Muscle layer of colon (tissue), 2 donors: ENCODE measurements around the gene CBX6.
"Not testable (repeated sequence)": the region's sequence is repeated elsewhere in the genome, so short reads cannot be mapped to it uniquely, and the experiment has no call there.

Source experiments
- H3K27ac ChIP-seq: one replicate; pipeline ENCODE4 v1.7.0; 2013; ENCODE audit warnings: low read depth, mild to moderate bottlenecking, low read length, moderate library complexity
- H3K27me3 ChIP-seq, 2 donors: one replicate each; pipeline ENCODE4 v1.7.0; 2013; ENCODE audit warnings: low read length in 2 of 2, mild to moderate bottlenecking in 2 of 2; ENCODE audit not compliant: insufficient read depth in 2 of 2, control insufficient read depth in 1 of 2
- H3K36me3 ChIP-seq: one replicate; pipeline ENCODE4 v1.7.0; 2013; ENCODE audit warnings: mild to moderate bottlenecking, low read length; ENCODE audit not compliant: insufficient read depth
- H3K4me1 ChIP-seq: one replicate; pipeline ENCODE4 v1.7.0; 2013; ENCODE audit warnings: mild to moderate bottlenecking, low read length; ENCODE audit not compliant: insufficient read depth
- H3K4me3 ChIP-seq, 2 donors: one replicate each; pipeline ENCODE4 v1.7.0; 2013; ENCODE audit warnings: low read length in 2 of 2, low read depth in 1 of 2, mild to moderate bottlenecking in 1 of 2, moderate library complexity in 1 of 2
- H3K9ac ChIP-seq: one replicate; pipeline ENCODE4 v1.7.0; 2013; ENCODE audit warnings: low read length
- H3K9me3 ChIP-seq: one replicate; pipeline ENCODE4 v1.7.0; 2013; ENCODE audit warnings: mild to moderate bottlenecking, low read length
- donor health status: abdominal sarcoma.
- donor health status: Adenocarcinoma of cecum.

The CBX6 gene

GRCh38 chr22:38854476-38854875 lies 17.5 kb downstream of the CBX6 start:
- H3K27me3 ChIP-seq, H3K27ac ChIP-seq, H3K9me3 ChIP-seq, H3K4me1 ChIP-seq, H3K36me3 ChIP-seq, H3K9ac ChIP-seq, H3K4me3 ChIP-seq: not testable (repeated sequence)

GRCh38 chr22:38853883-38854282 lies 18.1 kb downstream of the CBX6 start:
- H3K27me3 ChIP-seq, H3K9ac ChIP-seq, H3K27ac ChIP-seq, H3K4me1 ChIP-seq, H3K36me3 ChIP-seq, H3K9me3 ChIP-seq, H3K4me3 ChIP-seq: not testable (repeated sequence)

GRCh38 chr22:38853196-38853651 lies 18.8 kb downstream of the CBX6 start:
- Histone ChIP-seq H3K36me3 (no peaks in the 10 kb centered on the region), H3K27me3 (no peaks in the 10 kb centered on the region), H3K4me1 (no peaks in the 10 kb centered on the region), H3K27ac (no peak overlapping the region), H3K9me3 (no peaks in the 10 kb centered on the region), H3K9ac (no peak overlapping the region), H3K4me3 (no peak overlapping the region)

- H3K27me3 ChIP-seq: no peaks in the 10 kb centered on the region
- no peak overlapping the region for H3K4me3 ChIP-seq
- H3K27ac ChIP-seq: no peak overlapping the region
- H3K9me3 ChIP-seq: no peaks in the 10 kb centered on the region
- no peak overlapping the region for H3K9ac ChIP-seq
- no peaks in the 10 kb centered on the region for H3K36me3 ChIP-seq
- no peaks in the 10 kb centered on the region for H3K4me1 ChIP-seq
Measured at GRCh38 chr22:38852522-38852921, 19.5 kb downstream of the CBX6 start.

- H3K4me3 ChIP-seq: no peak overlapping the region
- H3K27me3 ChIP-seq: no peaks in the 10 kb centered on the region
- H3K4me1 ChIP-seq: no peaks in the 10 kb centered on the region
- H3K9ac ChIP-seq: no peak overlapping the region
- no peaks in the 10 kb centered on the region for H3K9me3 ChIP-seq
- H3K27ac ChIP-seq: no peak overlapping the region
- no peaks in the 10 kb centered on the region for H3K36me3 ChIP-seq
Measured at GRCh38 chr22:38850941-38851849, 20.8 kb downstream of the CBX6 start.

GRCh38 chr22:38850399-38850798 lies 21.6 kb downstream of the CBX6 start:
- H3K4me1 ChIP-seq: no peaks in the 10 kb centered on the region

GRCh38 chr22:38849811-38850210 lies 22.2 kb downstream of the CBX6 start:
- H3K9me3 ChIP-seq: no peaks in the 10 kb centered on the region
- H3K36me3 ChIP-seq: no peaks in the 10 kb centered on the region
- no peak overlapping the region for H3K4me3 ChIP-seq
- no peak overlapping the region for H3K9ac ChIP-seq
- no peaks in the 10 kb centered on the region for H3K4me1 ChIP-seq
- no peak overlapping the region for H3K27ac ChIP-seq
- no peaks in the 10 kb centered on the region for H3K27me3 ChIP-seq

More at GRCh38 chr22:38850399-38850798, 21.6 kb downstream of the CBX6 start:
- no peaks in the 10 kb centered on the region for H3K9me3 ChIP-seq
- no peaks in the 10 kb centered on the region for H3K27me3 ChIP-seq
- H3K36me3 ChIP-seq: no peaks in the 10 kb centered on the region
- H3K4me3 ChIP-seq: no peak overlapping the region
- H3K9ac ChIP-seq: no peak overlapping the region
- H3K27ac ChIP-seq: no peak overlapping the region

- Histone ChIP-seq H3K27me3 (peaks cover 0 to 6% of the 10 kb centered on the region in 2 donors), H3K36me3 (no peaks in the 10 kb centered on the region)
Measured at GRCh38 chr22:38846412-38846811, 25.6 kb downstream of the CBX6 start.

GRCh38 chr22:38845004-38845740 lies 26.8 kb downstream of the CBX6 start:
- peaks cover 6% of the 10 kb centered on the region for H3K4me1 ChIP-seq
- no peaks in the 10 kb centered on the region for H3K9me3 ChIP-seq
- no peak overlapping the region for H3K4me3 ChIP-seq
- peaks cover 0 to 12% of the 10 kb centered on the region in 2 donors for H3K27me3 ChIP-seq
- no peaks in the 10 kb centered on the region for H3K36me3 ChIP-seq
- H3K9ac ChIP-seq: no peak overlapping the region
- no peak overlapping the region for H3K27ac ChIP-seq

More at GRCh38 chr22:38846412-38846811, 25.6 kb downstream of the CBX6 start:
- no peak overlapping the region for H3K4me3 ChIP-seq
- H3K4me1 ChIP-seq: peaks cover 6% of the 10 kb centered on the region
- H3K9me3 ChIP-seq: no peaks in the 10 kb centered on the region
- no peak overlapping the region for H3K27ac ChIP-seq
- no peak overlapping the region for H3K9ac ChIP-seq

- Histone ChIP-seq H3K27me3 (peaks cover 0 to 12% of the 10 kb centered on the region in 2 donors), H3K4me3 (peak overlapping the region in 1 of 2 donors; percentile 54)
Measured at GRCh38 chr22:38844315-38845003, 27.6 kb downstream of the CBX6 start.

GRCh38 chr22:38843657-38844314 lies 28.2 kb downstream of the CBX6 start, which contains the start of gene NPTXR:
Gene NPTXR, minus strand, starts transcription at chr22:38844028.
- Histone ChIP-seq H3K4me1 (peaks cover 6% of the 10 kb centered on the region), H3K36me3 (no peaks in the 10 kb centered on the region), H3K27me3 (peaks cover 0 to 12% of the 10 kb centered on the region in 2 donors), H3K9me3 (no peaks in the 10 kb centered on the region), H3K9ac (peak within 1 kb of the TSS; percentile 33), H3K27ac (peak within 1 kb of the TSS; percentile 49), H3K4me3 (peak within 1 kb of the TSS; percentile 49 to 54)

More at GRCh38 chr22:38844315-38845003, 27.6 kb downstream of the CBX6 start:
- no peaks in the 10 kb centered on the region for H3K9me3 ChIP-seq
- H3K27ac ChIP-seq: peak overlapping the region; percentile 23
- H3K4me1 ChIP-seq: peaks cover 6% of the 10 kb centered on the region
- H3K9ac ChIP-seq: no peak overlapping the region
- no peaks in the 10 kb centered on the region for H3K36me3 ChIP-seq
